Measurements from ENCODE around the gene EIF4H. TPM values are rescaled to one million over a fixed set of nuclear protein-coding genes. Genes with fewer than 3 reads are reported as not detected.
A peak's percentile ranks its signal among the peaks of the same experiment; 100 is the strongest.
"Not testable (repeated sequence)": the region's sequence is repeated elsewhere in the genome, so short reads cannot be mapped to it uniquely, and the experiment has no call there.

Gene EIF4H
- total RNA-seq, 1 donor from 2014 or later = 235 TPM

DNA sequence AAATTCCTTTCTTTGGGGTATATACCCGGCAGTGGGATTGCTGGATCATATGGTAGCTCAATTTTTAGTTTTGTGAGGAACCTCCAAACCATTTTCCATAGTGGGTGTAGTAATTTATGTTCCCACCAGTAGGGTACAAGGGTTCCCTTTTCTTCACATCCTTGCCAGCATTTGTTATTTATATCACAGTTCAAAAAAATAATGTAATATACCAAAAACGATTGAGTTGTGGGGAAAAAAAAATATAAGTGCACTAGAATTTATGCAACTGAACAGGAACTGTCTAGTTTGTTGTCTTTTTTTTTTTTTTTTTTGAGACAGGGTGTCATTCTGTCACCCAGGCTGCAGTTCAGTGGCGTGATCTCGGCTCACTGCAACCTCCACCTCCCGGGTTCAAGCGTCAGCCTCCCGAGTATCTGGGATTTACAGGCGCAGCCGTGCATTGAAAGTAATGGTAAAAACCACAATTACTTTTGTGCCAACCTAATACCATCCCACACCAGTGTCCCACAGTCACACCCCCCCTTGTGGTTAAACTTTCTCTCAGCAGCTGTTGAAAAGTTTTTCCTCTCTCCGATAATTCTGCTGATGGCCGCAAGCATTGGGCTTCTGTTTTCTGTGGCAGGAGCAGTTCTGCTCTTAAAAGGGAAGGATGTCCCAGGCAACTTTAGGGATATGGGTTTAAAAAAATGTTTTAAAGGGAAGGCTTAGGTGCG is 28.8 kb downstream of the EIF4H start:
- ATAC-seq = peak; percentile 24

DNA sequence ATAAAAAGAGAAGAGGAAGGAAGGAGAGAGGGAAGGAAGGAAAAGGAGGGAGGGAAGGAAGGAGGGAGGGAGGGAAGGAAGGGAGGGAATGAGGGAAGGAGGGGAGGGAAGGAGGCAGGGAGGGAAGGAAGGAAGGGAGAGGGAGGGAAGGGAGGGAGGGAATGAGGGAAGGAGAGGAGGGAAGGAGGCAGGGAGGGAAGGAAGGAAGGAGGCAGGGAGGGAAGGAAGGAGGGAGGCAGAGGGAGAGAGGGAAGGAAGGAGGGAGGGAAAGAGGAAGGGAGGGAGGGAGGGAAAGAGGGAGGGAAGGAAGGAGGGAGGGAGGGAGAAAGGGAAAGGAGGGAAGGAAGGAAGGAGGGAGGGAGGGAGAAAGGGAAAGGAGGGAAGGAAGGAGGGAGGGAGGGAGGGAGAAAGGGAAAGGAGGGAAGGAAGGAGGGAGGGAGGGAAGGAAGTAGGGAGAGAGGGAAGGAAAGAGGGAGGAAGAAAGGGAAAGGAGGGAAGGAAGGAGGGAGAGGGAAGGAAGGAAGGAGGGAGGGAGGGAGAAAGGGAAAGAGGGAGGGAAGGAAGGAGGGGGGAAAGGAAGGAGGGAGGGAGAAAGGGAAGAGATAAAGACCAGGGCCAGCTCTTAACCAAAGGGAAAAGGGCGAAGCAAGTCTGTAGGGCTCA is 29.9 kb downstream of the EIF4H start:
- no peak for ATAC-seq

DNA sequence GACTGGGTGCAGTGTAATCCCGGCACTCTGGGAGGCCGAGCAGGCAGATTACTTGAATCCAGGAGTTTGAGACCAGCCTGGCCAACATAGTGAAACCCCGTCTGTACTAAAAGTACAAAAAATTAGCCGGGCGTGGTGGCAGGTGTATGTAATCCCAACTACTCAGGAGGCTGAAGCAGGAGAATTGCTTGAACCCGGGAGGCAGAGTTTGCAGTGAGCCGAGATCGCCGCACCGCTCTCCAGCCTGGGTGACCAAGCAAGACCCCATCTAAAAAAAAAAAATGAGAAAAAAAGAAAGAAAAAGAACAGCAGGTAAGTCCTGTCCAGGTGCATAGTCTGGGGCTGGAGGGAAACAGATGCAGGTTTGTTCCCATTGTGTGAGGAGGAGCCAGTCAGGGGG is 31.9 kb downstream of the EIF4H start:
- not testable (repeated sequence) for ATAC-seq

DNA sequence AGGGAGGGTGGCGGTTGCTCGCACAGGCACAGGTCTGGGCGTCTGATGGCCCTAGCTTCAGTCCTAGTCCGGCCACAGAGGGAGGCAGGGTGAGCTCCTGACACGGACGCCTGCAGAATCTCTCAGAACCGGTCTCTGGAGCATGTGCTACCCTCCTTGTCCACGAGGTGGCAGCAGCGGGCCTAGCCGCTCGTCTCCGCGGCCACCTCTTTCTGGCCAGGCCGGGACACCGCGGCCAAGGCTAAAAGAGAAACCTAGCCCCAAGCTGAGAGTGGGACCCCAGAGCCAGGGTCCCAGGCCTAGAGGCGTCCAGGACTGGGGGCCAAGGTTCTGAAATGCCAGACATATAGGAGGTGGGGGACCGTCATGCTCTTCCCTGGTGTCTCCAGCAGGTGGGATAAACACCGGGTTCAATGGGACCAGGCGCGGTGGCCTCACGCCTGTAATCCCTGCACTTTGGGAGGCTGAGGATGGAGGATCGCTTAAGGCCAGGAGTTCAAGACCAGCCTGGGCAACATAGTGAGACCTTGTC is 32.5 kb downstream of the EIF4H start:
- peak; percentile 80 for ATAC-seq

DNA sequence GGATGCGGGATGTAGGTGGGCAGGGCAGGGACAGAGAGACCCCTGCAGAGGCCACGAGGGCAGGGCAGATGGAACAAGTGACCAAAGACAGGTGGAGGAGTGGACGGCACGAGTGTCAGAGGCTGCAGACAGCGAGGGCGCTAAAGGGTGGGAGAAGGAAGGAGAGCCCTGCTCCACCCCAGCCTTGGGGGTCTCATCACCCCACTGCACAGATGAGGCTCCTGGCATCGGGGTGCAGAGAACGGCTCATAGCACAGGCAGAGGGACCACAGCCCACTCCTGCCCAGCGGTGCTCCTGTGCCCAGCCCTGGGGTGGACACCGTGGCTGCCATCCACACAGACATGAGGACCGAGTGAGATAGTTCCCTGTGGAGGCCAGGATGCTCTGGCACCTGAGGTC is 33.4 kb downstream of the EIF4H start:
- no peak for ATAC-seq

DNA sequence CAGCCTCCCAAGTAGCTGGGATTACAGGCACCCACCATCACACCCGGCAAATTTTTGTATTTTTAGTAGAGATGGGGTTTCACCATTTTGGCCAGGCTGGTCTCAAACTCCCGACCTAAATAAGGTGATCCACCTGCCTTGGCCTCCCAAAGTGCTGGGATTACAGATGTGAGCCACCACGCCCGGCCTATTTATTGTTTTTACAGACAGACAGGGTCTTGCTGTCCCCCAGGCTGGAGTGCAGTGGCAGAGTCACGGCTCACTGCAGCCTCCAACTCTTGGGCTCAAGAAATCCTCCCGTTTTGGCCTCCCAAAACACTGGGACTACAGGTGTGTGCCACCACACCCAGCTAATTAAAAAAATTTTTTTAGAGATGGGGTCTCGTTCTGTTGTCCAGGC is 34.1 kb downstream of the EIF4H start:
- not testable (repeated sequence) for ATAC-seq

DNA sequence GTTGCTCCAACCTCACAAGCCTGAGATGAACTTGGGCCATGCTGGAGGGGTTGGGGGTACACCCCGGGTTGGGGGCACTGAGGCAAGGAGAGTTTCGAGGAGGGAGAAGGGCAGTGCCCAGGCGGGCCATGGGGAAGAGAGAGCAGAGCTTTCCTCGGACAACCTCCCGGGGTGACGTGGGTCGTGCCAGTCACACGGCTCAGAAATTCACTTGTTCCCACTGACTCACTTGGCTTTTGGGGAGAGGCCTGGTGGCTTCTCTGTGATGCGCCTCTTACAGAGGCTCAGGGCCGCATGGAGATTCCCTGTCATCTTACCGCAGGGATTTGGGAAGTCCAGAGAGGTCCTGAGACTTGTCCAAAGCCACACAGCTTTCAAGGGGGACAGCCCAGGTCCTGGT is 38.5 kb downstream of the EIF4H start:
- no peak for ATAC-seq

DNA sequence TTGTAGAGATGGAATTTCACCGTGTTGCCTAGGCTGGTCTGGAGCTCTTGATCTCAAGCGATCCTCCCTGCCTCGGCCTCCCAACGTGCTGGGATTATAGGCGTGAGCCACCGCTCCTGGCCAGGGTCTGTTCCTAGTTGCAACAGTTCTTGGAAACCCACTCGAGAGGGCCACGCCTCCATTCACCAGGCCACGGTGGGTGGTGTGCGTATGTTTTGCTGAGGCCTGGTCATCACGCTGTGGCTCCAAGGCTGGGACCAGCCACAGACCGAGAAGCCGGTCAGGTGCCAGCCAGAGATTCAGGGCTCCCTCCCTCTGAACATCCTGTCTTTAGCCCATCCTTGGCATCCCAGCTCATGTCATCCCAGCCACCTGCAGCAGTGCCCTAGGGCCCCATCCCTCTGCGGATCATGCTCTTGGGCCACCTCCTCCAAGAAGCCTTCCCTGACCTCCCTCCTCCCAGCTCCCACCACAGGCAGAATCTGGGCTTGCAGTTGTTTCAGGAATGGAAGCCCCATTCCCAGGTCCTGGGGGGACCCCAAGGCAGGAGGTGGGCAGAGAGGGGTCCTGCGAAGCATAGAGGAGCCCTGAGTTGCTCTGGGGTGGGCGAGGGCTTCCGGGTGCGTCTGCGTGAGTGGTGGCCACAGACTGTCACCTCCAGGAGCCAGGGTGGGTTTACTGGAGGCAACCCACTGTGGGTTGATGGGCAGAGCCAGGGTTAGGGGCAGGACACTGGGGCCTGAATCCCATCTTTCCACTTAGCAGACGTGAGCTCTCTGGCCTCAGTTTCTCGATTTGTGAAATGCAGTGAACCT is 40.9 kb downstream of the EIF4H start:
- no peak for ATAC-seq

DNA sequence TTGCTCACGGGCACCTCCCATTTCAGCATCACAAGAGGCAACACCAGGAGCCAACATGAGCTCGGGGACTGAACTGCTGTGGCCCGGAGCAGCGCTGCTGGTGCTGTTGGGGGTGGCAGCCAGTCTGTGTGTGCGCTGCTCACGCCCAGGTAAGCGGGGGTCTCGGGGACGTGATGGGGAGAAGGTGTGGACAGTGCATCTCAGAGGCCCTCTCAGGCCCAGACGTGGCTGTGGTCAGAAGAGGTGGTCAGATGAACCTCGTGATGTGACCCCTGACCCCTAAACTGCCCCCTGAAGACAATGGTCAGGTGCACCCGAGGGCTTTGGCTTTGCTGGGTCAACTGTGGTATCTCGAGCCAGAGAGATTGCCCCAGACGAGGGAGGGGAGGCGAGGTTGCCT is 41.8 kb downstream of the EIF4H start:
- no peak for ATAC-seq

DNA sequence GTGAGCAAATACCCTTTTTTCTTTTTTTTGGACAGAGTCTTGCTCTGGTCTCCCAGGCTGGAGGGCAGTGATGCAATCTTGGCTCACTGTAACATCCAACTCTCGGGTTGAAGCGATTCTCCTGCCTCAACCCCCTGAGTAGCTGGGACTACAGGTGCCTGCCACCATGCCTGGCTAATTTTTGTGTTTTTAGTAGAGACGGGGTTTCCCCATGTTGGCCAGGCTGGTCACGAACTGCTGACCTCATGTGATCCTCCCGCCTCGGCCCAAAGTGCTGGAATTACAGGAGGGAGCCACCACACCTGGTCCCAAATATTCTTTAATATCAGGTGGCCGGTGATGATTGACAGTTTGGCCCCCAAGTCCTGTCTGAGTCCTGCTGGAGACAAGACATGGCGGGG is 42.2 kb downstream of the EIF4H start:
- no peak for ATAC-seq

DNA sequence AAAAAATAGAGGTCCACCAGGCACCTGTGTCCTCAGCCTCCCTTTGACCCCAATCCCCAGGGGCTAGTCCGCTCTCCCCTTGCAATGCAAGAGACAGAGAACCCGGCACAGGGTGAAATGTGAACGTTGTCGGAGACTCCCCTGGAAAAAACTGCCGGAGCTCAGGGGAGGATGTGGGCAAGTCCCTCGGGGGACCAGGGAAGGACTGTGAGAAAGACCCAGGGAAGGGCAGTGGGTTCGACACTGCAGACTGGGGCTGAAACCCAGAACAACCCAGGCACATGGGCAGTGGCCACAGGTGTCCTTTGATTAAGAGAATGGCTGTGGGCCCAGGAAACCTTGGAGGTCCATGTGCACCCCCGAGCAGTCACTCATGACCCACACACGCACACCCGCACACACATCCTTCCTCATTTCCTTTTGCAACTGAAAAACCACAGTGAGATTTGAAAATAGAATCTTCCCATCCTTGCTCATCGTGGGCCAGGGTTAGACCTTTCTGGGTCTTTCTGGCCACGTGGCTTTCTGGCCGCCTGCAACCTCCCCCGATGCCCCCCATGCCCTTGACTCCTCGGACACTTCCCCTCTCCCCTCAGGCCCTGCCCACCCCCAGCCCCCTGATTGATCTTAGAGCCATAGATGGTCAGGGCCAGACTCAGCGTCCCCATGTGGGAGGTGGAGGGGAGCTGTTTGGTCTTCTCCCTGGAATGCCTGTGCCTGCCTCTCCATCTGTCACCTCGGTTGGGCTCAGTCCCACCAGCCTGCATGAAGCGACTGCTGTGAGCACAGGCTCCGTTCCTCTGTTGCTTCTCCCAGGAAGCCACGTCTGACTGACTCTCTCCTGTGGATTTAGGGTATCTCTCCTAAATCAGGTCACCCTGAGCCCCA is 43.5 kb downstream of the EIF4H start:
- peak; percentile 6 for ATAC-seq

DNA sequence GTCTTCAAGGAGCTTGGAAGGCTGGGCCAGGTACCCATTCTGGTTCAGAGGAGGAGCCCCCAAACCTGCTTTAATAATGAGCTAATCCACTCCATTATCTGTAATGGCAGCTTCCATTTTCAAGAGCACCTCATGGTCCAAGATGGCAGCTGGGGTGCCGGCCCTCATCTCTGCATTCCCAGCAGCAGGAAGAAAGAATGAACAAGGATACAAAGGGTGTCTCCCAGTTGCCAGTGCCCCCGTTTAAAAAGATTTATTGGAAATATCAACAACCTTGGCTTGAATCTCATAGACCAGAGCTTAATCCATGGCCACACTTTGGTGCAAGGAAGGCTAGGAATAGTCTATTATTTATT is 44.2 kb downstream of the EIF4H start:
- ATAC-seq = no peak

DNA sequence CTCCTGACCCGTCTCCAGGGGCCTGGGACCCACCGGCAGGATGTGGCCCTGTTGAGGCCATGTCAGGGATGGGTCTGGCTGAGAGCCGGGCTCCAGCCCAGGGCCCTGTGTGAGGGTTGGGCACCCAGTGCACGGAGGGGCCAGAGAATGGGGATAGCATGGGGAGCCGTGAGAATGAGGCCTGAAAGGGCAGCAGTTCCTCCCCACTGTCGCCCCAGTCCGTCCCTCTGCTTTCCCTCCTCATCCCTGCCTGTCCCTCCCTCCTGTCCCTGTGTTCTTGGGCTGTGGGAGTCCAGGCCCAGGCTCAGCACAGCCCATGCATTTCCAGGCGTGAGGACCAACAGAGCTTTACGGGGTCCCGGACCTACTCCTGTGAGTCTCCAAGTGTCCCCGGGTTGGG is 45.3 kb downstream of the EIF4H start:
- no peak for ATAC-seq

DNA sequence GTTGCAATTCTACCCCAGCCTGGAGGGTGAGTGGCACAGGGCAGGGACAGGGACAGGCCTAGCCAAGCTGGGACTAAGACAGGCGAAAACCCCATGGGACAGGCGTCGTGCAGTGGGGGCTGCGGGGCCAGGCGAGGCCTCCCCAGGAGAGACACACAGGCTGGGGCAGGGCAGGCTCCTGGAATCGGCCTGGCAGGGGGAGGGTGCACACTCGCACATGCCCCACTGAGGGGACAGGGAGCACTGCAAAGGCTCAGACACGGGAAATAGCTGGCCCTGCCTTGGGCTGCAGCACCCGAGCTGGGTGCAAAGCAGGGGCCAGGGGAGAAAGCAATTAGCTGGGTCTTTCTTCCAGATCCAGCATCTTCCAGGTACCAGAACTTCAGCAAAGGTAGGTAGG is 46.1 kb downstream of the EIF4H start:
- ATAC-seq = peak; percentile 9

DNA sequence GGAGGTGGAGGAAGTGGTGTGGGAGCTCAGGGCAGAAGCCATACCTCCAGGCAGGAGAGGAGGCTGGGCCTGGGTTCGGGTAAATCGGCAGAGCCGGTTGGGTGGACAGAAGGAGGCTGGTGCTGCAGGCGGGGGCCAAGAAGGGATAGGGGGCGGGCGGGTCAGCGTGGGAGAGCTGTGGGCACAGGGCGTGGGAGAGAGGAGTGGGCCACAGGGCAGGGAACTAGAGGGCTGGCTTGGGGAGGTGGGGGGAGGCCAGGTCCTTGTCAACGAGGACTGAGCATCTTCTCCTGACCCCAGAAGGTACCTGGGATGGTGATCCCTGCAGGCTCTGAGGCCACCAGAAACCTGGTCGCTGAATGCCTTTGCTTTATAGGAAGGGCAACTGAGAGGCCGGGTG is 47.6 kb downstream of the EIF4H start:
- ATAC-seq = no peak

DNA sequence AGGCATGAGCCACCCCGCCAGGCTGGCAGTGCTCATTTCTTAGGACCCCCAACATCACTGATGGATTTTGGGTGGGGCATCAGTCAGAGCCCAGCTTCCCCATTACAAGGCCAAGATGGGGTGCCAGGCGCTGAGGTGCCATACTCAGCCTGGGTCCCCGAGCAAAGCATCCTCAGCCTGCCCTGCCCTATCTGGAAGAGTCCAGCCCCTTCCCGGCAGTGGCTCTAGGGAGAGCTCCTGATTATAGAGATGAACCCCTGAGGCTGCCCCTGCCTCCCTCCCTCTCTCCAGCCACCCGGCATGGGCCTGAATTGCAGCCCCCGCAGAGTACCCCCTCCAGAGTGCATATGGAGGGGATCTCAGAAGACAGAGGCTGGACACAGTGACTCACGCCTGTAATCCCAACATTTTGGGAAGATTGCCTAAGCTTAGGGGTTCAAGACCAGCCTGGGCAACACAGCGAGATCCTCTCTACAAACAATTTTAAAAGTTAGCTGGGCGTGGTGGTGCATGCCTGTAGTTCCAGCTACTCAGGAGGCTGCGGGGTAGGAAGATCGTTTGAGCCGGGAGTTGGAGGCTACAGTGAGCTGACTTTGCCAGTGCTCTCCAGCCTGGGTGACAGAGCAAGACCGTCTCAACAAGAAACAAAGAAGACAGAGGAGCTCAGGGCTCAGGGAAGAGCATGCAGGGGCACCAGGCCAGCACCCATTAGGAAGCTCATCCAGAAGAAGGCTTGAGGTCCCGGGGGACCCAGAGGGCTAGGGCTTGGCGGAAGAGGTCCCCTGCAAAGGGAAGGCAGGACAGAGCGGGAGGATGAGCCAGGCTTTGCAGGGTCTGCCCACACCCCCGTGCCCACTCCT is 48.9 kb downstream of the EIF4H start:
- no peak for ATAC-seq

DNA sequence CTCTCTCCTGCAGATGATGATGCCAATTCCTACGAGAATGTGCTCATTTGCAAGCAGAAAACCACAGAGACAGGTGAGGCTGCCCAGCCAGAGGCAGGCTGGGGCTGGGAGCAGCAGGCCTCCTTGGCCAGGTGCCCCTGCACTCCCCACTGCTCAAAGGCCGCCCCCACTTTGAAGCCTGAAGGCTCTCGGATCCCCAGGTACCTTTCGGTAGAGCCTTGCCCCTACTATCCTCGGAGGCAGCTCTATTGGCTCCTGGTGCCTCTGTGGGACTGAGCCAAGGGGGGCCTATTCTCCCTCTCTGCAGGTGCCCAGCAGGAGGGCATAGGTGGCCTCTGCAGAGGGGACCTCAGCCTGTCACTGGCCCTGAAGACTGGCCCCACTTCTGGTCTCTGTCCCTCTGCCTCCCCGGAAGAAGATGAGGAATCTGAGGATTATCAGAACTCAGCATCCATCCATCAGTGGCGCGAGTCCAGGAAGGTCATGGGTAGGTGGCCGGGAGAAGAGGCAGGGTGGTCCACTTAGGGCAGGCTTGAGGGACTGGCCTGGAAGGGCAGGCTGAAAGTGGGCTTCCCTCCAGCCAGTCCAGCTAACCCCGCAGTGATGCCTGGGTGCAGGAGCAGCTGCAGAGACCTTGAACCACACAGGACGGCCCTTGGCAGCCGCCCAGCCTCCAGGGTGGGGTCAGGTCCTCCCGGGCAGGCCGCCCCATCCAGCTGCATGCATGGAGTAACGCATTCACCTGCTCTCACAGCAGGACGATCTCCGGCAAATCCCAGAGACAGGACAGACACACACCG is 49.8 kb downstream of the EIF4H start:
- no peak for ATAC-seq

DNA sequence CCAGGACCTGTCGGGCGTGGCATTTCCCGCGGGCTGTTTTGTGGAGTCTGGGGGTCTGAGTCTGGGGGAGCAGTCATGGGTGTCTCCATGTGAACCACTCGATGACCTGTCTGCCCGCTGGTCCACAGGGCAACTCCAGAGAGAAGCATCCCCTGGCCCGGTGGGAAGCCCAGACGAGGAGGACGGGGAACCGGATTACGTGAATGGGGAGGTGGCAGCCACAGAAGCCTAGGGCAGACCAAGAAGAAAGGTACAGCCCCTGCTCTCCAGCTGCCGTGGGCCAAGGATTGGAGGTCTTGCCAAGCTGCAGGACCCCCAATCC is 50.3 kb downstream of the EIF4H start:
- ATAC-seq = no peak

DNA sequence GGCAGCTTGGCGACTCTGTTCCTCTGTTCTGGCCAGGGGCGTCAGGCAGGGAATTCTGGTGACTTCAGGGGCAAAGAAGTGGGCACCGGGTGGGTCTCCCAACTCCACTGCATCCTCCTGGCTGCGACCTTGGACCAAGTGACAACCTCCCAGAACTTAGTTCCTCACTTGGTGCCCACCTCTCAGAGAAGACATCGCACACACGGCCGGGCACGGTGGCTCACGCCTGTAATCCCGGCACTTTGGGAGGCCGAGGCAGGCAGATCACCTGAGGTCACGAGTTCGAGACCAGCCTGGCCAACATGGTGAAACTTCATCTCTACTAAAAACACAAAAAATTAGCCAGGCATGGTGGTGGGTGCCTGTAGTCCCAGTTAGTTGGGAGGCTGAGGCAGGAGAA is 50.8 kb downstream of the EIF4H start:
- ATAC-seq = not testable (repeated sequence)

DNA sequence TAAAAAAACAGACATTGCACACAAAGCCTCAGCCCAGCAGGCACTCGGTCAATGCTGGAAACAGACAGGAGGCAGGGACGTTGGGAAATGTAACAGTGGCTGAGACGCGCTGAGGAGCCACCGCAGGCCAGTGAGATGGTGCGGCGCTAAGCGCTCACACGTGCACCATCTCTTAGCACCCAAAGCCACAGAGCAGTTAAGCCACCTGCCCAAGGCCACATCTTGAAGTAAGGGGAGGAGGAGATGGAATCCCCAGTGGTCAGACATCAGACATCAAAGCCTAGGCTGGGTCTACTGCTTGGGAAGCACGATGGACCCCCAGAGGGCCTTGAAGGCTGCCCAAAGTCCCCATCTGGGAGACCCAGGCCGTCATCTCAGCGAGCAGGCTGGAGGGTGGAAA is 51.2 kb downstream of the EIF4H start:
- no peak for ATAC-seq

DNA sequence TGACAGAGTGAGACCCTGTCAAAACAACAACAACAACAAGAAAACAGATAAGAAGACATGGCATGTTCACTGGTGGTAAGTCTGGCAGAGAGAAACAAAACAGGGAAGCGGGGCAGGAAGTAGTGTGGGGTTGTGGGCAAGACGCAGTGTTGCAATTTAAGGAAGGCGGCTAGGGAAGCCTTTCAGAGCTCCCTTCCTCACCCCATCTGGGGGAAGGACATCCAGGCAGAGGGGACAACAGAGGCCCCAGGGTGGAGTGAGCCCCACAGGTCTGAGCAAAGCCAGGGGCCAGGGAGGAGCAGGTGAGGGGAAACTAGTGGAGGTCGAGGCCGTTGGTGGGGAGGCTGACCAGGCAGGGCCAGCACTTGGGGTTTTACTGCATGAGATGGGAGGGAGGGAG is 52.5 kb downstream of the EIF4H start:
- ATAC-seq = no peak
